Stimulated activated CD8-positive, alpha-beta memory T cell treated with anti-CD3 and anti-CD28 coated beads, Interleukin-4, amount 100 ng/mL, for 48 hours (primary cell): Measurements from ENCODE around the gene PARVA.

Experiments
- DNase-seq: peaks from one replicate; pipeline ENCODE4 v3.0.0-alpha.2; 2020

The PARVA gene

GRCh38 chr11:12404436-12404835, 27.1 kb downstream of the PARVA start:
- no peak for DNase-seq

GRCh38 chr11:12408156-12408770, 30.9 kb downstream of the PARVA start:
- no peak for DNase-seq

- no peak for DNase-seq
These were observed 32.2 kb downstream of the PARVA start for GRCh38 chr11:12409621-12410005.

GRCh38 chr11:12410006-12410728, 32.8 kb downstream of the PARVA start:
- DNase-seq: no peak

- no peak for DNase-seq
These were observed 34.0 kb downstream of the PARVA start for GRCh38 chr11:12411393-12411792.

GRCh38 chr11:12411806-12412727, 34.7 kb downstream of the PARVA start:
- DNase-seq: peak; percentile 68

- no peak for DNase-seq
These were observed 36.0 kb downstream of the PARVA start for GRCh38 chr11:12413141-12414052.

GRCh38 chr11:12414611-12415010, 37.2 kb downstream of the PARVA start:
- DNase-seq: no peak

- no peak for DNase-seq
These were observed 38.1 kb downstream of the PARVA start for GRCh38 chr11:12415342-12415966.

GRCh38 chr11:12416552-12416951, 39.2 kb downstream of the PARVA start:
- no peak for DNase-seq

GRCh38 chr11:12417691-12418611, 40.6 kb downstream of the PARVA start:
- DNase-seq: no peak

GRCh38 chr11:12420040-12420439, 42.7 kb downstream of the PARVA start:
- no peak for DNase-seq

GRCh38 chr11:12420706-12421105, 43.3 kb downstream of the PARVA start:
- DNase-seq: no peak

- DNase-seq: no peak
These were observed 44.0 kb downstream of the PARVA start for GRCh38 chr11:12421386-12421785.

- no peak for DNase-seq
These were observed 48.8 kb downstream of the PARVA start for GRCh38 chr11:12426176-12426575.

GRCh38 chr11:12429155-12429554, 51.8 kb downstream of the PARVA start:
- no peak for DNase-seq

GRCh38 chr11:12430351-12430750, 53.0 kb downstream of the PARVA start:
- no peak for DNase-seq

- DNase-seq: no peak
These were observed 53.7 kb downstream of the PARVA start for GRCh38 chr11:12430954-12431595.

- DNase-seq: no peak
These were observed 55.1 kb downstream of the PARVA start for GRCh38 chr11:12432507-12432906.

GRCh38 chr11:12433121-12433520, 55.8 kb downstream of the PARVA start:
- DNase-seq: no peak
